ENCODE data around the gene CHPF. TPM values are rescaled to one million over a fixed set of nuclear protein-coding genes. Genes with fewer than 3 reads are reported as not detected.
A peak's percentile ranks its signal among the peaks of the same experiment; 100 is the strongest.

The CHPF gene
- total RNA-seq, 1 donor from 2014 or later, result 81.0 TPM

DNA sequence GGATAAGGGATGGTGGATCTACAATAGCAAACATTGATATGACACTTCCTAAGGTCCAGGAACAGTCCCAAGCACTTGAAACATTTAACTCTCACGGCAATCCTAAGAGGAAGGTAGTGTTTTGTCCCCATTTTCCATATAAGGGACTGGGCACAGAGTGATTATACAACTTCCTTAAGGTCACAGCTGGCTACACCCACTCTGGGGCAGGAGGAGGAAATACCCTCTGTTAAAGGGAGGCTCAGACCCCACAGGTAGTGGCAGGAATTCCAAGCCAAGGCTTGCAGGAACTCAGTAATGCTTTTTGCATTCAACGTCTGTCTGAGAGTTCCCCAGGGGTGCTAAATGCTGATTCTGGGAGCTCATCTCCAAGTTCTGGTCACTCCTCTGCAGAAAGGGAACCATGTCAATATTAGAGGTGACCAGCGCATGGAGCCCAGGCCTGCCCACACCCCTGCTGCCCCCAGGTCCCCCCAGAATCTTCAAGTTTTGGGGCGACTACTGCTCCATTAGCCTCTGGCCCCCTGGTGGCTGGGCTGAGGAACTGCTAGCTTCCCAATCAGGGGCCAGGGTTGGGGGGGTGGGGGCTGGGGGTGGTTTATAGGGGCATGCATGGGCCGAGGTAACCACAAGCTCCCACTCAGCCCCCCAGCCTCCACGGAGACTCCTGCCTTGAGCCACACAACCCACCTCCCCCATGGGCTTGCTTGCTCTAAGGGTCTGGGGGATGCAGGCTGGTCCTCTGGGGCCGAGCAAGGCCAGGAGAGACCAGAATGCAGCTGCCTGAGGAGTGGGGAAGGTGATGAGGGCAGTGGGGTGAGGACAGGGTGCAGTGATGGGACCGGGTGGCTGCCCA is 16.7 kb upstream of the CHPF start:
- H3K27me3 Mint-ChIP-seq (ENCODE audit: low read depth), result no peaks in the 10 kb centered on the region
- peaks cover 22% of the 10 kb centered on the region for H3K4me1 Mint-ChIP-seq
- TF ChIP-seq, protein P1, sequence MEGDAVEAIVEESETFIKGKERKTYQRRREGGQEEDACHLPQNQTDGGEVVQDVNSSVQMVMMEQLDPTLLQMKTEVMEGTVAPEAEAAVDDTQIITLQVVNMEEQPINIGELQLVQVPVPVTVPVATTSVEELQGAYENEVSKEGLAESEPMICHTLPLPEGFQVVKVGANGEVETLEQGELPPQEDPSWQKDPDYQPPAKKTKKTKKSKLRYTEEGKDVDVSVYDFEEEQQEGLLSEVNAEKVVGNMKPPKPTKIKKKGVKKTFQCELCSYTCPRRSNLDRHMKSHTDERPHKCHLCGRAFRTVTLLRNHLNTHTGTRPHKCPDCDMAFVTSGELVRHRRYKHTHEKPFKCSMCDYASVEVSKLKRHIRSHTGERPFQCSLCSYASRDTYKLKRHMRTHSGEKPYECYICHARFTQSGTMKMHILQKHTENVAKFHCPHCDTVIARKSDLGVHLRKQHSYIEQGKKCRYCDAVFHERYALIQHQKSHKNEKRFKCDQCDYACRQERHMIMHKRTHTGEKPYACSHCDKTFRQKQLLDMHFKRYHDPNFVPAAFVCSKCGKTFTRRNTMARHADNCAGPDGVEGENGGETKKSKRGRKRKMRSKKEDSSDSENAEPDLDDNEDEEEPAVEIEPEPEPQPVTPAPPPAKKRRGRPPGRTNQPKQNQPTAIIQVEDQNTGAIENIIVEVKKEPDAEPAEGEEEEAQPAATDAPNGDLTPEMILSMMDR (IDR thresholded peaks at IDR 0.05; ENCODE audit: unreplicated experiment), result peak; percentile 94
- H3K9me3 Mint-ChIP-seq, result no peaks in the 10 kb centered on the region
- peaks cover 32% of the 10 kb centered on the region for H3K36me3 Mint-ChIP-seq
- no peak for DNase-seq (ENCODE audit: low spot score in 2 of 2, unreplicated experiment in 2 of 2)
- H3K4me3 Mint-ChIP-seq, result no peak overlapping the region
- peak overlapping the region; percentile 25 for H3K27ac Mint-ChIP-seq

- Mint-ChIP-seq H3K4me1 (peaks cover 22% of the 10 kb centered on the region), H3K36me3 (peaks cover 34% of the 10 kb centered on the region), H3K9me3 (no peaks in the 10 kb centered on the region), H3K4me3 (no peak overlapping the region), H3K27me3 (ENCODE audit: low read depth) (no peaks in the 10 kb centered on the region), H3K27ac (peak overlapping the region; percentile 39)
- DNase-seq (ENCODE audit: low spot score in 2 of 2, unreplicated experiment in 2 of 2), result no peak
- TF ChIP-seq, protein P1 (IDR thresholded peaks at IDR 0.05; ENCODE audit: unreplicated experiment), result no peak
Measured at GRCh38 chr2:219559156-219559915, 15.7 kb upstream of the CHPF start.

GRCh38 chr2:219557791-219558785 is 14.5 kb upstream of the CHPF start:
- Mint-ChIP-seq H3K27ac (no peak overlapping the region), H3K36me3 (peaks cover 34% of the 10 kb centered on the region), H3K4me1 (peaks cover 22% of the 10 kb centered on the region), H3K27me3 (ENCODE audit: low read depth) (no peaks in the 10 kb centered on the region), H3K4me3 (no peak overlapping the region), H3K9me3 (no peaks in the 10 kb centered on the region)
- TF ChIP-seq, protein P1 (IDR thresholded peaks at IDR 0.05; ENCODE audit: unreplicated experiment), result no peak
- DNase-seq (ENCODE audit: low spot score in 2 of 2, unreplicated experiment in 2 of 2), result no peak

- no peak overlapping the region for H3K27ac Mint-ChIP-seq
- TF ChIP-seq, protein P1 (IDR thresholded peaks at IDR 0.05; ENCODE audit: unreplicated experiment), result no peak
- H3K4me3 Mint-ChIP-seq, result no peak overlapping the region
- no peaks in the 10 kb centered on the region for H3K9me3 Mint-ChIP-seq
- H3K4me1 Mint-ChIP-seq, result peaks cover 22% of the 10 kb centered on the region
- H3K36me3 Mint-ChIP-seq, result peaks cover 30% of the 10 kb centered on the region
- DNase-seq (ENCODE audit: low spot score in 2 of 2, unreplicated experiment in 2 of 2), result no peak
- H3K27me3 Mint-ChIP-seq (ENCODE audit: low read depth), result no peaks in the 10 kb centered on the region
Measured at GRCh38 chr2:219557320-219557719, 13.7 kb upstream of the CHPF start.

GRCh38 chr2:219556413-219556812 is 12.8 kb upstream of the CHPF start:
- Mint-ChIP-seq H3K27ac (no peak overlapping the region), H3K27me3 (ENCODE audit: low read depth) (peaks cover 7% of the 10 kb centered on the region), H3K36me3 (peaks cover 30% of the 10 kb centered on the region), H3K4me3 (no peak overlapping the region), H3K9me3 (no peaks in the 10 kb centered on the region), H3K4me1 (peaks cover 21% of the 10 kb centered on the region)
- TF ChIP-seq, protein P1 (IDR thresholded peaks at IDR 0.05; ENCODE audit: unreplicated experiment), result no peak
- DNase-seq (ENCODE audit: low spot score in 2 of 2, unreplicated experiment in 2 of 2), result no peak
